K562 (cell line): Measurements from ENCODE around the gene CRNN. TPM values are rescaled to one million over a fixed set of nuclear protein-coding genes. Genes with fewer than 3 reads are reported as not detected.

Experiments used
- ATAC-seq: fragments of 200-7000 bp; cut with Tn5 transposase; 3 replicates; pipeline ENCODE4 v1.9.1; 2020; ENCODE audit warnings: moderate library complexity
- BruUV-seq: library from RNA; stranded (reverse); fragments of 400-500 nt; replicated peaks from 2 replicates; lab custom pipeline; 2021; lab: Mats Ljungman, UMichigan
- CTCF ChIA-PET: fragments of 300-600 bp; formaldehyde crosslinking; extraction: SDS; loops from one replicate; lab custom pipeline; 2021; ENCODE audit warnings: low intra/inter-chr PET ratio; lab: Yijun Ruan, JAX
- POLR2A ChIA-PET: fragments of 300-600, 350-650 bp; sonication (Branson Sonifier 250); formaldehyde crosslinking; extraction: SDS; loops from one replicate; lab custom pipeline; 2021; ENCODE audit warnings: antibody characterized with exemption, inconsistent platforms; lab: Yijun Ruan, JAX
- DNase-seq, 4 experiments: peaks; one replicate each; pipeline versions ENCODE4 v3.0.0 to v3.0.0-alpha.2; 2011 to 2018; ENCODE audit warnings: low spot score in 3 of 4, mixed read lengths in 3 of 4; ENCODE audit errors: extremely low read depth in 1 of 4
- FAIRE-seq: peaks from 2 replicates; lab custom pipeline; 2011; peaks lifted over from hg19 to GRCh38; lab: Jason Lieb, UNC
- H2AFZ ChIP-seq: 2 replicates; pipeline ENCODE4 v1.6.0; 2011; ENCODE audit warnings: low read depth, low read length, control low read depth, inconsistent platforms
- H3K27ac ChIP-seq: fragments of 200-600 bp; 3 replicates; pipeline ENCODE4 v1.8.0; 2011; ENCODE audit warnings: low read depth, mild to moderate bottlenecking, control low read depth, inconsistent platforms, low read length, moderate library complexity, mixed read lengths; ENCODE audit errors: extremely low read depth
- H3K27me3 ChIP-seq, 2 experiments: fragments of 300-600 bp in 1 of 2; 2 replicates in 1 of 2; 3 replicates in 1 of 2; pipeline versions ENCODE4 v1.6.0 to v1.8.0; 2011; ENCODE audit warnings: inconsistent platforms in 2 of 2, low read length in 2 of 2, mild to moderate bottlenecking in 1 of 2, mixed read lengths in 1 of 2, moderate library complexity in 1 of 2; ENCODE audit not compliant: control insufficient read depth in 2 of 2, insufficient read depth in 2 of 2
- H3K36me3 ChIP-seq: fragments of 300-600 bp; 3 replicates; pipeline ENCODE4 v1.8.0; 2011; ENCODE audit warnings: mild to moderate bottlenecking, low read length, inconsistent platforms; ENCODE audit not compliant: control insufficient read depth, insufficient read depth
- H3K4me1 ChIP-seq, 2 experiments: fragments of 200-600 bp in 1 of 2; replicated peaks in 1 of 2; 2 replicates in 1 of 2; 3 replicates in 1 of 2; pipeline versions ENCODE4 v1.5.1 to v1.8.0; 2011; ENCODE audit warnings: inconsistent platforms in 2 of 2, low read length in 2 of 2, mild to moderate bottlenecking in 1 of 2, mixed read lengths in 1 of 2, moderate library complexity in 1 of 2; ENCODE audit not compliant: control insufficient read depth in 2 of 2, insufficient read depth in 2 of 2
- H3K4me2 ChIP-seq: 2 replicates; pipeline ENCODE4 v1.6.1; 2011; ENCODE audit warnings: low read length, control low read depth, inconsistent platforms, mixed read lengths; ENCODE audit not compliant: insufficient read depth
- H3K4me3 ChIP-seq: fragments of 200-600 bp; sonication (generic), shearing (Covaris generic); 2 replicates; pipeline ENCODE4 v1.5.1; 2016; ENCODE audit warnings: control low read depth, inconsistent platforms
- H3K79me2 ChIP-seq: fragments of 200-600 bp; 3 replicates; pipeline ENCODE4 v1.8.0; 2011; ENCODE audit warnings: low read length, inconsistent platforms; ENCODE audit not compliant: control insufficient read depth, insufficient read depth
- H3K9ac ChIP-seq, 2 experiments: 2 replicates each; pipeline versions ENCODE4 v1.6.0 to v1.6.1; 2011; ENCODE audit warnings: low read depth in 2 of 2, low read length in 2 of 2, control low read depth in 1 of 2, inconsistent platforms in 1 of 2, mild to moderate bottlenecking in 1 of 2, mixed read lengths in 1 of 2; ENCODE audit not compliant: insufficient read depth in 1 of 2
- H3K9me1 ChIP-seq: one replicate; pipeline ENCODE4 v1.6.0; 2011; ENCODE audit warnings: inconsistent platforms, mild to moderate bottlenecking, low read length, moderate library complexity; ENCODE audit not compliant: control insufficient read depth, insufficient read depth
- H3K9me3 ChIP-seq: replicated peaks from 2 replicates; pipeline ENCODE4 v1.5.1; 2011; ENCODE audit warnings: low read depth, low read length, inconsistent platforms; ENCODE audit not compliant: control insufficient read depth, insufficient read depth
- H4K20me1 ChIP-seq: replicated peaks from 2 replicates; pipeline ENCODE4 v1.6.1; 2011; ENCODE audit warnings: low read length, inconsistent platforms, mixed read lengths; ENCODE audit not compliant: control insufficient read depth, insufficient read depth
- CREB3L1 ChIP-seq: fragments of 450-650 bp; IDR thresholded peaks from 2 replicates; pipeline ENCODE4 v1.6.1; 2014; ENCODE audit warnings: low read depth, mild to moderate bottlenecking, moderate library complexity, borderline replicate concordance
- ETS1 ChIP-seq: conservative IDR thresholded peaks from 2 replicates; pipeline ENCODE4 v1.6.1; 2011; ENCODE audit warnings: low read depth, mild to moderate bottlenecking, low read length; ENCODE audit not compliant: control insufficient read depth
- KLF16 ChIP-seq: IDR thresholded peaks from 2 replicates; pipeline ENCODE4 v1.6.1; 2016; ENCODE audit warnings: antibody characterized with exemption
- MTF1 ChIP-seq: fragments of 250-450 bp; sonication (Bioruptor Pico); IDR thresholded peaks from 2 replicates; pipeline ENCODE4 v1.9.0; 2021; ENCODE audit warnings: moderate library complexity, mild to moderate bottlenecking, inconsistent platforms, borderline replicate concordance
- PRDM10 ChIP-seq: fragments of 450-650 bp; IDR thresholded peaks from 2 replicates; pipeline ENCODE4 v1.6.1; 2018; ENCODE audit not compliant: partially characterized antibody
- RNF219 ChIP-seq: fragments of 250-450 bp; sonication (Bioruptor Pico); IDR thresholded peaks from 2 replicates; pipeline ENCODE4 v1.5.0; 2022; ENCODE audit warnings: mild to moderate bottlenecking
- SIN3A ChIP-seq, 2 experiments: fragments of 150-350 bp in 1 of 2; IDR thresholded peaks; 2 replicates each; pipeline ENCODE4 v1.6.1; 2011 to 2016; ENCODE audit warnings: borderline replicate concordance in 2 of 2, low read depth in 2 of 2, low read length in 2 of 2, mild to moderate bottlenecking in 2 of 2, moderate library complexity in 2 of 2; ENCODE audit not compliant: control insufficient read depth in 1 of 2
- SREBF2 ChIP-seq: sonication (generic); formaldehyde crosslinking; IDR thresholded peaks from 2 replicates; pipeline ENCODE4 v1.4.0; 2020; ENCODE audit warnings: mild to moderate bottlenecking, missing genetic modification reagents
- XRCC3 ChIP-seq: fragments of 450-650 bp; IDR thresholded peaks from 2 replicates; pipeline ENCODE4 v1.6.1; 2017; ENCODE audit warnings: mild to moderate bottlenecking, moderate library complexity
- ZNF140 ChIP-seq: fragments of 250-450 bp; sonication (Bioruptor Pico); IDR thresholded peaks from 2 replicates; pipeline ENCODE4 v1.8.0; 2021; ENCODE audit warnings: moderate library complexity, mild to moderate bottlenecking, inconsistent platforms
- WGBS: fragments of 100-300 bp; shearing (Covaris generic); methylation state at CpG from one replicate; pipeline ENCODE4 v1.1.6; 2016; ENCODE audit warnings: low coverage, mixed read lengths; ENCODE audit not compliant: insufficient coverage; ENCODE audit errors: missing lambda C conversion rate; 5-methylcytosine and 5-hydroxymethylcytosine counted together
- in situ Hi-C: fragments of 300-500 bp; cut with MboI; formaldehyde crosslinking; loops from 4 replicates; pipeline ENCODE4 v1.15.0; 2018; ENCODE audit warnings: inconsistent platforms, mixed read lengths
- intact Hi-C: fragments of 100-400 bp; cut with micrococcal nuclease; formaldehyde crosslinking; loops from 2 replicates; pipeline ENCODE4 v1.14.2; 2022
- polyA plus RNA-seq, 8 experiments: library from polyadenylated mRNA; depleted of rRNA in 4 of 8; stranded (reverse) in 5 of 8; unstranded in 3 of 8; fragments of >200 nt; fragmentation: Nextera tagmentation in 2 of 8; fragmentation: Illumina TruSeq in 1 of 8; extraction: Ambion mirVana in 2 of 8; extraction: Trizol in 1 of 8; gene quantifications; 2 replicates each; pipeline versions ENCODE4 v1.2.1 to v1.2.3, GENCODE V29; 2011 to 2014; ENCODE audit warnings: inconsistent platforms in 1 of 8, missing spikeins in 1 of 8
- total RNA-seq, 7 experiments: library from RNA; depleted of rRNA in 6 of 7; stranded (reverse); fragments of >200 nt in 6 of 7; fragmentation: Illumina TruSeq in 2 of 7; extraction: Trizol in 2 of 7; gene quantifications; 2 replicates each; pipeline versions ENCODE4 v1.2.1 to v1.2.3, GENCODE V29; 2011 to 2021; ENCODE audit warnings: low replicate concordance in 1 of 7

Gene CRNN
- total and polyA plus RNA-seq, 9 of the 15 experiments (the other 6 are each of a cell fraction or from before 2014, with no cell fraction given), result not detected

GRCh38 chr1:152410599-152410998 is 3.5 kb downstream of the CRNN start (continued):
- no peak for TF ChIP-seq KLF16
- TF ChIP-seq CREB3L1, result no peak
- TF ChIP-seq SIN3A (IDR thresholded peaks at IDR 0.05; ENCODE audit: borderline replicate concordance in 2 of 2, control insufficient read depth in 1 of 2, low read depth in 2 of 2, low read length in 2 of 2), result no peak
- TF ChIP-seq MTF1, result no peak
- no peak for TF ChIP-seq RNF219 (CRISPR knock-in tag)

GRCh38 chr1:152410028-152410427 is 4.0 kb downstream of the CRNN start:
- POLR2A ChIA-PET, result no interaction called here
- ATAC-seq, result no peak
- H3K27ac ChIP-seq, result no peak overlapping the region
- no peak overlapping the region for H3K4me3 ChIP-seq
- H3K79me2 ChIP-seq, result no peaks in the 10 kb centered on the region
- CTCF ChIA-PET, result no interaction called here
- H3K9ac ChIP-seq, result no peak overlapping the region; a peak in 1 of 4 replicates
- FAIRE-seq, result no peak
- H3K9me1 ChIP-seq, result no peaks in the 10 kb centered on the region
- intact Hi-C loops, result no loop called here
- no peaks in the 10 kb centered on the region for H3K4me1 ChIP-seq
- in situ Hi-C loops, result no loop called here
- no TSS peak for BruUV-seq
- no peaks in the 10 kb centered on the region for H3K36me3 ChIP-seq
- H3K9me3 ChIP-seq, result no peaks in the 10 kb centered on the region
- H4K20me1 ChIP-seq, result no peaks in the 10 kb centered on the region
- no peak overlapping the region for H2AFZ ChIP-seq
- no peak for DNase-seq
- peaks cover 0 to 9% of the 10 kb centered on the region in 2 experiments; a peak in 1 of 5 replicates for H3K27me3 ChIP-seq
- H3K4me2 ChIP-seq, result no peak overlapping the region
- 0% methylated on average over 3 of the region's 3 CpGs for WGBS
- TF ChIP-seq ZNF140 (CRISPR knock-in tag) (no peak), XRCC3 (no peak), SREBF2 (CRISPR knock-in tag) (no peak), ETS1 (no peak), PRDM10 (no peak)
